Measurements from ENCODE around the gene SHISA9.

GRCh38 chr16:12907670-12908233, 6.4 kb downstream of the SHISA9 start:
- TF ChIP-seq FOXA2 (IDR thresholded peaks at IDR 0.05): no peak
- no peak for TF ChIP-seq CTCF (IDR thresholded peaks at IDR 0.05; ENCODE audit: low read depth, low read length, missing input control)
- TF ChIP-seq ZBTB33 (IDR thresholded peaks at IDR 0.05): no peak
- no peak for TF ChIP-seq SP1 (IDR thresholded peaks at IDR 0.05)
- TF ChIP-seq MAX (IDR thresholded peaks at IDR 0.05): no peak
- no peak for TF ChIP-seq RAD21 (IDR thresholded peaks at IDR 0.05)
